Activated CD4-positive, alpha-beta memory T cell treated with anti-CD3 and anti-CD28 coated beads, Interleukin-2, amount 10 ng/mL, durations not matched to agents 7 days and 5 days (primary cell): Measurements from ENCODE around the gene OR8G5. TPM values are rescaled to one million over a fixed set of nuclear protein-coding genes. Genes with fewer than 3 reads are reported as not detected.

Experiments used
- CTCF ChIA-PET: fragments of 350-600 bp; sonication (Branson Sonifier 250); formaldehyde crosslinking; loops from one replicate; lab custom pipeline; 2021; ENCODE audit warnings: antibody characterized with exemption, inconsistent platforms; lab: Charles Lee
- POLR2A ChIA-PET: fragments of 350-600 bp; sonication (Branson Sonifier 250); formaldehyde crosslinking; loops from one replicate; lab custom pipeline; 2021; ENCODE audit warnings: antibody characterized with exemption; lab: Charles Lee
- DNase-seq: peaks from one replicate; pipeline ENCODE4 v3.0.0-alpha.2; 2020
- H3K27ac Mint-ChIP-seq: one replicate; pipeline ENCODE4 v1.8.0; 2021; ENCODE audit warnings: mild to moderate bottlenecking, mixed read lengths
- H3K27me3 Mint-ChIP-seq: one replicate; pipeline ENCODE4 v1.8.0; 2021; ENCODE audit warnings: mixed read lengths
- H3K36me3 Mint-ChIP-seq: one replicate; pipeline ENCODE4 v1.8.0; 2021; ENCODE audit warnings: low read depth, mixed read lengths
- H3K4me1 Mint-ChIP-seq: one replicate; pipeline ENCODE4 v1.8.0; 2021; ENCODE audit warnings: mixed read lengths
- H3K4me3 Mint-ChIP-seq: one replicate; pipeline ENCODE4 v1.8.0; 2021; ENCODE audit warnings: mild to moderate bottlenecking, mixed read lengths
- H3K9me3 Mint-ChIP-seq: one replicate; pipeline ENCODE4 v1.8.0; 2021; ENCODE audit warnings: mixed read lengths
- total RNA-seq, 2 experiments: library from RNA; stranded (reverse); gene quantifications; one replicate each; pipeline ENCODE4 v1.2.3, GENCODE V29; 2021

The OR8G5 gene
- total RNA-seq, 2 experiments from 2014 or later = not detected

GRCh38 chr11:124307093-124307492 lies 50.9 kb downstream of the OR8G5 start:
- POLR2A ChIA-PET = no interaction called here
- H3K27me3 Mint-ChIP-seq = no peaks in the 10 kb centered on the region
- CTCF ChIA-PET = no interaction called here

GRCh38 chr11:124310721-124311120 lies 54.5 kb downstream of the OR8G5 start:
- CTCF ChIA-PET = no interaction called here
- Mint-ChIP-seq H3K27me3 (no peaks in the 10 kb centered on the region), H3K4me3 (no peak overlapping the region), H3K27ac (no peak overlapping the region), H3K36me3 (no peaks in the 10 kb centered on the region), H3K9me3 (no peaks in the 10 kb centered on the region), H3K4me1 (no peaks in the 10 kb centered on the region)
- DNase-seq = no peak
- POLR2A ChIA-PET = no interaction called here

More at GRCh38 chr11:124307093-124307492, 50.9 kb downstream of the OR8G5 start:
- Mint-ChIP-seq H3K27ac (no peak overlapping the region), H3K36me3 (no peaks in the 10 kb centered on the region), H3K4me1 (no peaks in the 10 kb centered on the region), H3K4me3 (no peak overlapping the region), H3K9me3 (no peaks in the 10 kb centered on the region)
- no peak for DNase-seq

- no peak for DNase-seq
- H3K9me3 Mint-ChIP-seq = no peaks in the 10 kb centered on the region
- H3K27ac Mint-ChIP-seq = no peak overlapping the region
- no peaks in the 10 kb centered on the region for H3K36me3 Mint-ChIP-seq
- no peak overlapping the region for H3K4me3 Mint-ChIP-seq
- POLR2A ChIA-PET = no interaction called here
- H3K27me3 Mint-ChIP-seq = no peaks in the 10 kb centered on the region
- no peaks in the 10 kb centered on the region for H3K4me1 Mint-ChIP-seq
- CTCF ChIA-PET = no interaction called here
Measured at GRCh38 chr11:124311269-124311668, 55.1 kb downstream of the OR8G5 start.

- H3K27ac Mint-ChIP-seq = no peak overlapping the region
- no peaks in the 10 kb centered on the region for H3K9me3 Mint-ChIP-seq
- CTCF ChIA-PET = no interaction called here
- H3K4me1 Mint-ChIP-seq = no peaks in the 10 kb centered on the region
- POLR2A ChIA-PET = no interaction called here
- DNase-seq = no peak
- H3K4me3 Mint-ChIP-seq = no peak overlapping the region
- no peaks in the 10 kb centered on the region for H3K27me3 Mint-ChIP-seq
- no peaks in the 10 kb centered on the region for H3K36me3 Mint-ChIP-seq
Measured at GRCh38 chr11:124311670-124312069, 55.5 kb downstream of the OR8G5 start.

GRCh38 chr11:124313131-124313530 lies 57.0 kb downstream of the OR8G5 start:
- Mint-ChIP-seq H3K4me3 (no peak overlapping the region), H3K4me1 (no peaks in the 10 kb centered on the region), H3K27me3 (no peaks in the 10 kb centered on the region), H3K36me3 (no peaks in the 10 kb centered on the region), H3K27ac (no peak overlapping the region), H3K9me3 (no peaks in the 10 kb centered on the region)
- no peak for DNase-seq
- CTCF ChIA-PET = no interaction called here
- POLR2A ChIA-PET = no interaction called here

- Mint-ChIP-seq H3K27me3 (no peaks in the 10 kb centered on the region), H3K27ac (no peak within 1 kb of the TSS), H3K36me3 (no peaks in the 10 kb centered on the region), H3K9me3 (no peaks in the 10 kb centered on the region), H3K4me1 (no peaks in the 10 kb centered on the region), H3K4me3 (no peak within 1 kb of the TSS)
- ChIA-PET POLR2A (no interaction called here), CTCF (no interaction called here)
- DNase-seq = no peak
Measured at GRCh38 chr11:124313849-124314248, 57.7 kb downstream of the OR8G5 start, which contains the start of gene OR8D1. OR8D1 (minus strand) TSS chr11:124313949; CDS start chr11:124310766, 3,183 bp downstream.

GRCh38 chr11:124315052-124315451 lies 58.9 kb downstream of the OR8G5 start:
- POLR2A ChIA-PET = no interaction called here
- Mint-ChIP-seq H3K36me3 (no peaks in the 10 kb centered on the region), H3K4me3 (no peak overlapping the region), H3K4me1 (no peaks in the 10 kb centered on the region), H3K27ac (no peak overlapping the region), H3K27me3 (no peaks in the 10 kb centered on the region), H3K9me3 (no peaks in the 10 kb centered on the region)
- no peak for DNase-seq
- CTCF ChIA-PET = no interaction called here

Other genes starting within 250 kb of the OR8G5 start
- gene OR10G4, start 243.4 kb upstream of the OR8G5 start, total RNA-seq = not detected
- not detected for gene OR10G9, start 233.4 kb upstream of the OR8G5 start, total RNA-seq
- not detected for gene OR10G8, start 229.6 kb upstream of the OR8G5 start, total RNA-seq
- not detected for gene OR10G7, start 215.1 kb upstream of the OR8G5 start, total RNA-seq
- 1 to 10 TPM; 6.8 to 7.0 TPM for gene VWA5A, start 140.9 kb upstream of the OR8G5 start, total RNA-seq
- not detected for gene OR10D3, start 73.0 kb upstream of the OR8G5 start, total RNA-seq
- not detected for gene OR8G1, start 15.3 kb upstream of the OR8G5 start, total RNA-seq
- gene OR8D1, start 57.6 kb downstream of the OR8G5 start, total RNA-seq = not detected
- gene OR8D2, start 63.8 kb downstream of the OR8G5 start, total RNA-seq = not detected
- not detected for gene OR8B2, start 128.1 kb downstream of the OR8G5 start, total RNA-seq
- not detected for gene OR8B3, start 142.6 kb downstream of the OR8G5 start, total RNA-seq
- not detected for gene OR8B4, start 168.5 kb downstream of the OR8G5 start, total RNA-seq
- not detected for gene OR8B8, start 189.3 kb downstream of the OR8G5 start, total RNA-seq